Calu3 (cell line): Measurements from ENCODE around the gene TOP2B. TPM values are rescaled to one million over a fixed set of nuclear protein-coding genes. Genes with fewer than 3 reads are reported as not detected.

Experiments
- BruUV-seq: library from RNA; stranded (reverse); fragments of 400-500 nt; replicated peaks from 2 replicates; lab custom pipeline; 2021; lab: Mats Ljungman, UMichigan
- CTCF ChIA-PET: fragments of 300-600 bp; sonication (Branson Sonifier 250); formaldehyde crosslinking; loops from one replicate; lab custom pipeline; 2022; ENCODE audit warnings: antibody characterized with exemption; lab: Charles Lee
- DNase-seq: peaks from one replicate; pipeline ENCODE4 v3.0.0; 2022
- H3K27ac Mint-ChIP-seq: one replicate; pipeline ENCODE4 v1.8.0; 2022; ENCODE audit warnings: mixed read lengths; ENCODE audit not compliant: unreplicated experiment
- H3K27me3 Mint-ChIP-seq: one replicate; pipeline ENCODE4 v1.8.0; 2022; ENCODE audit warnings: mixed read lengths; ENCODE audit not compliant: unreplicated experiment
- H3K36me3 Mint-ChIP-seq: one replicate; pipeline ENCODE4 v1.8.0; 2022; ENCODE audit warnings: mild to moderate bottlenecking, moderate library complexity, mixed read lengths; ENCODE audit not compliant: insufficient read depth, unreplicated experiment
- H3K4me1 Mint-ChIP-seq: one replicate; pipeline ENCODE4 v1.8.0; 2022; ENCODE audit warnings: mild to moderate bottlenecking, low read depth, mixed read lengths; ENCODE audit not compliant: unreplicated experiment
- H3K4me3 Mint-ChIP-seq: one replicate; pipeline ENCODE4 v1.8.0; 2022; ENCODE audit warnings: mild to moderate bottlenecking, low read depth, moderate library complexity, mixed read lengths; ENCODE audit not compliant: unreplicated experiment
- H3K9me3 Mint-ChIP-seq: one replicate; pipeline ENCODE4 v1.8.0; 2022; ENCODE audit warnings: low read depth, mixed read lengths; ENCODE audit not compliant: unreplicated experiment
- intact Hi-C: fragments of 100-400 bp; cut with micrococcal nuclease; formaldehyde crosslinking; loops from one replicate; pipeline ENCODE4 v1.10.0; 2022; ENCODE audit not compliant: unreplicated experiment
- total RNA-seq: library from RNA; stranded (reverse); gene quantifications from 2 replicates; pipeline ENCODE4 v1.2.3, GENCODE V29; 2022
- TF ChIP-seq, protein P1 (sequence below): fragments of 200-600 bp; IDR thresholded peaks from one replicate; pipeline ENCODE4 v1.8.0; 2022; ENCODE audit warnings: antibody characterized with exemption; ENCODE audit not compliant: unreplicated experiment

TOP2B gene
- total RNA-seq, 1 experiment from 2014 or later = 117 TPM

- H3K9me3 Mint-ChIP-seq = no peaks in the 10 kb centered on the region
- DNase-seq = no peak
- no peak overlapping the region for H3K27ac Mint-ChIP-seq
- BruUV-seq = no TSS peak
- intact Hi-C loops = no loop called here
- H3K36me3 Mint-ChIP-seq = no peaks in the 10 kb centered on the region
- CTCF ChIA-PET = no interaction called here
- H3K27me3 Mint-ChIP-seq = no peaks in the 10 kb centered on the region
- TF ChIP-seq, protein P1, sequence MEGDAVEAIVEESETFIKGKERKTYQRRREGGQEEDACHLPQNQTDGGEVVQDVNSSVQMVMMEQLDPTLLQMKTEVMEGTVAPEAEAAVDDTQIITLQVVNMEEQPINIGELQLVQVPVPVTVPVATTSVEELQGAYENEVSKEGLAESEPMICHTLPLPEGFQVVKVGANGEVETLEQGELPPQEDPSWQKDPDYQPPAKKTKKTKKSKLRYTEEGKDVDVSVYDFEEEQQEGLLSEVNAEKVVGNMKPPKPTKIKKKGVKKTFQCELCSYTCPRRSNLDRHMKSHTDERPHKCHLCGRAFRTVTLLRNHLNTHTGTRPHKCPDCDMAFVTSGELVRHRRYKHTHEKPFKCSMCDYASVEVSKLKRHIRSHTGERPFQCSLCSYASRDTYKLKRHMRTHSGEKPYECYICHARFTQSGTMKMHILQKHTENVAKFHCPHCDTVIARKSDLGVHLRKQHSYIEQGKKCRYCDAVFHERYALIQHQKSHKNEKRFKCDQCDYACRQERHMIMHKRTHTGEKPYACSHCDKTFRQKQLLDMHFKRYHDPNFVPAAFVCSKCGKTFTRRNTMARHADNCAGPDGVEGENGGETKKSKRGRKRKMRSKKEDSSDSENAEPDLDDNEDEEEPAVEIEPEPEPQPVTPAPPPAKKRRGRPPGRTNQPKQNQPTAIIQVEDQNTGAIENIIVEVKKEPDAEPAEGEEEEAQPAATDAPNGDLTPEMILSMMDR = no peak
- no peaks in the 10 kb centered on the region for H3K4me1 Mint-ChIP-seq
- H3K4me3 Mint-ChIP-seq = no peak overlapping the region
These were observed 15.1 kb upstream of the TOP2B start for GRCh38 chr3:25679642-25680302.

GRCh38 chr3:25679166-25679565 is 14.5 kb upstream of the TOP2B start:
- no TSS peak for BruUV-seq
- DNase-seq = no peak
- Mint-ChIP-seq H3K4me1 (no peaks in the 10 kb centered on the region), H3K4me3 (no peak overlapping the region), H3K27ac (no peak overlapping the region), H3K9me3 (no peaks in the 10 kb centered on the region), H3K36me3 (no peaks in the 10 kb centered on the region), H3K27me3 (no peaks in the 10 kb centered on the region)
- intact Hi-C loops = no loop called here
- CTCF ChIA-PET = no interaction called here
- TF ChIP-seq, protein P1 = no peak

DNA sequence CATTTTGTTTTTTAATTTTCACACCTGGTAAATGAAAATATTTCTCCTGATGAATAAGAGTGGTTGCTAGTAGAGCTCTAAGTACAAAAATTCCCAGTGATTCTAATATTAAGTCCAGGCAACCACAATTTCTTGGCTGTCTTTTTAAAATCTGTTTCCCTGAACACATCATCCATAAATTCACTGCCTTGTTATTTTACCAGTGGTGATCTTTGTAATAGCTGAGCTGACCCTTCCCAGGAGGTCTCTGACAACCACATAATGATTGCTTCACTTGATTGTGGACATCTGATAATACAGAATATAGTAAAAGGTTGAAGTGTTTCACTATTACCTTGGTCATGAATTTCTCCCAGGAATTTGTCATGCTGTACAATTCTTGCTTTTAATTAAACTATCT is 13.9 kb upstream of the TOP2B start:
- TF ChIP-seq, protein P1 = no peak
- intact Hi-C loops = no loop called here
- Mint-ChIP-seq H3K27me3 (no peaks in the 10 kb centered on the region), H3K4me1 (no peaks in the 10 kb centered on the region), H3K27ac (no peak overlapping the region), H3K4me3 (no peak overlapping the region), H3K9me3 (no peaks in the 10 kb centered on the region), H3K36me3 (no peaks in the 10 kb centered on the region)
- BruUV-seq = no TSS peak
- CTCF ChIA-PET = no interaction called here
- DNase-seq = no peak

DNA sequence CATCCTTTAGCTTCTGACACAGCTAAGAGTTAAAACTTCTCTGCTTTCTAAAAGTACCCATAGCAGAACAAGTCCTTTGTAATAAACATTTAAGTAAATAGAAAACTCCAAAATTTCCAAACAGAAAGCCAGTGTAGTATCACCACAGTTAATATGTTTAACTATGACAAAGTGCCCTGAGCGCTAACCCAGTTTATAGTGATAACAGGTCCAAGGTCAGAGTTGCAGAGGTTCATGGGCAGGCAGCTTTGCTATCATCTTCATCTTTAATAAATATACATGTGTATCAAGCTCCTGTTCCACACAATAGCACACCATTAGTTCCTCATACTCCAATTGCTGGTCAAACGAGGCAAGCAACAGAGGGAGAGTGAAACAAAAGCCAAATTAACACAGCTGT is 12.4 kb upstream of the TOP2B start:
- CTCF ChIA-PET = no interaction called here
- Mint-ChIP-seq H3K36me3 (no peaks in the 10 kb centered on the region), H3K27me3 (no peaks in the 10 kb centered on the region), H3K4me3 (no peak overlapping the region), H3K9me3 (no peaks in the 10 kb centered on the region), H3K27ac (no peak overlapping the region), H3K4me1 (no peaks in the 10 kb centered on the region)
- BruUV-seq = no TSS peak
- DNase-seq = no peak
- intact Hi-C loops = no loop called here
- TF ChIP-seq, protein P1 = no peak
